Hippocampal formation (tissue), 2 donors: ENCODE results near the gene KMO.

ENCODE experiments used
- DNase-seq, 2 donors: peaks; one replicate each; lab custom pipeline; 2025; lab: John Stamatoyannopoulos, UW

The KMO gene

DNA sequence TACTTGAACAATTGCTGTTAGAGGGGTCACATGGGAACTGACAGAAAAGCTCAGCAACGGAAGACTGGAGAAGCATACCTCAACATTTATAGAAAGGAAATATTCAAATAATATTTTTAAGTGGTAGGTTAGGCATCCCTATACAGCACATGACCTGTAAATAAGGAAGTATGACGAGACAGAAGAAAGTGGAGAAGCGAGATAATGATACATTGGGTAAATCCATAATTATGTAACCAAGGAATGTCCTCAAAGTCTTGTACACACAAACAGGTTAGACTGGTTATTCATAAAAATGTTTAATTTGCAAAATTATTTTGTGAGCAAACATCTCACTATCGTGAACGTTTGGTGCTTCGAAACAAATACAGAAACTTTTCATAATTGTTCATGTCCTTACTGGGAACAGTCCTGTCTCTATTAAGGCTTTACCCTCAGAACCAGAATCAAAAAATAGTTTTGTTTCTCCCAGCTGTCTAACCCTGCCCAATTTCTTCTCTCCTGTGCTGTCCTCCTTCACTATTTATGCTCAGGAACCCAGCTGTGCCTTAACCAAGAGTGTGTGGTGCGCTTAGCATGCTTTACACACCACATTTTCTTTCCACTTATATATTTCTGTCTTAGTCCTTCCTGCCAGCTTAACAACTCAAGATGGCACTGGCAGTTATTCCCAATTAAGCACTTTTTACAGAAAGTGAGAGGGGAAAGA is 10.2 kb downstream of the KMO start:
- DNase-seq: no peak

DNA sequence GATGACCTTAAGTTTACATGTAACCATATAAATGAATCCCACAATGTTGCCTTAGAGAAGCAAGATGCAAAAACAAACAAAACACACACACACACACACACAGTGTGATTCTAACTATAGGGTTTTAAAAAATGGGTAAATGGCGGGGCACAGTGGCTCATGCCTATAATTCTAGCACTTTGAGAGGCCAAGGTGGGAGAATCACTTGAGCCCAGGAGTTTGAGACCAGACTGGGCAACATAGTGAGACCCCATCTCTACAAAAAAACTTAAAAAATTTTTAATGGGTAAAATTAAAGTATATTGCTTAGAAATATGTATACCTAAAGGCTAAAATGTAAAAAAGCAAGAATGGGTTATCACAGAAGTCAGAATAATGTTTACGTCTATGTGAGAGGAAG is 15.8 kb downstream of the KMO start:
- no peak for DNase-seq

DNA sequence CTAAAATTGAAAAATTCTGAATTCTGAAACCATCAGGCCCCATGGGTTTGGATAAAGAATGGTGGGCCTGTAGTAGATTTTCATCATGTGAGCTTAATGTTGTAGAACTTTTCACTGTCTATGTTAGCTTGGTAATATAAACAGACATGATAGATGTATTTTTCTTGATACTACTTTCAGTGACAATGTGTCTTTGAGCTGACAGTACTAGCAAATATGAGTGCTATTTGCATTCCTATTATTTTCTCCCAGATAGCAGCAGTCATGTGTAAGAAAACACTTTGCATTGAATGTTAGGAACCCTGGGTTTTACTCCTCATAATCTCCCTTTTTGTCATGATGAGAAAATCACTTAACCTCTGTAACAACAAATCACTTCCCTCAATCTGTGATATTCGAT is 18.1 kb downstream of the KMO start:
- DNase-seq: no peak

GRCh38 chr1:241551759-241552638 is 19.8 kb downstream of the KMO start:
- DNase-seq: peak; percentile 8 to 11

- no peak for DNase-seq
Observed at GRCh38 chr1:241553886-241554592, 21.9 kb downstream of the KMO start.

DNA sequence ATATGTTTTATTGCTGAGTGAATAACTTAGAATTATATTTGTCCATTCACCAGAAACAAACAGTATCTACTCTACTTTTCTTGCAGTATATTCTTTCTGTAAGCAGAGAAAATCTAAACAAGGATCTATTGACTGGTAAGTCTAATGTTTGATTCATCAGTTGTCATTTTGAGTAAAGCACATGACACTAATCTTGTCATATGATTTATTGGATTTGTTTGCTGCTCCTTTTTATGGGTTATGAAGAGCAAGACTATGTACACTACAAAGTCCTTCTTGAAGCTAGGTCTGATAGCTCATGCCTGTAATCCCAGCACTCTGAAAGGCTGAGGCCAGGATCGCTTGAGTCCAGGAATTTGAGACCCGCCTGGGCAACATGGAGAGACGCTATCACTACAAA is 23.3 kb downstream of the KMO start:
- DNase-seq: no peak

- no peak for DNase-seq
Observed at GRCh38 chr1:241557031-241557430, 24.9 kb downstream of the KMO start.

- DNase-seq: no peak
Observed at GRCh38 chr1:241557551-241558193, 25.5 kb downstream of the KMO start.

DNA sequence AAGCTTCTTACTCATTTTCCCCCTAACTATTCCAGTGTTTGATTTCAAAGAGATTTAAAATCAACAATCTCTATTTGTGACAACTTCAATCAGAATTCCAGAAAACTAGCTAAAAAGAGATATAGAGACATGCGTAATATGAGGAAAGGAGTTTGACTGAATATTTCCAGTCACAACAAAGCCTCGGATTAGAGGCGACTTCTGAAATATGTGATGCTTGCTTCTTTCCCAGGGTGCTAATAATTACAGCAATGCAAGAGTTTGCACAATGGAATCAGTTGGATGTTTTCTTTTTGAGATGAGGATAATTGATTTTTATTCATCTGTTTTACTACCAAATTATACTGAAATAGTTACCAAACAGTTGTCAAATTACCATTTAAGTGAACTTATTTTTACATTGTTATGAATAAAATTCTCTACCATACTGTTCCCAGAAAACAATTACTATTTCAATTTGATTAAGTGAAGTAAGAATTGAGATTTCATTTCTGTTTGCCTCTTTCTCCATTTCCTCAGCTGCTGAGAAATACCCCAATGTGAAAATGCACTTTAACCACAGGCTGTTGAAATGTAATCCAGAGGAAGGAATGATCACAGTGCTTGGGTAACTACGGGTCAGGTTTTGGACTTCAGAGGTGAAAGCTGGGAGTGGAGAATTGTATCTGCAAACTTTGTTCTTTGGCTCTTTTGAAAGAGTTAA is 28.1 kb downstream of the KMO start:
- no peak for DNase-seq

DNA sequence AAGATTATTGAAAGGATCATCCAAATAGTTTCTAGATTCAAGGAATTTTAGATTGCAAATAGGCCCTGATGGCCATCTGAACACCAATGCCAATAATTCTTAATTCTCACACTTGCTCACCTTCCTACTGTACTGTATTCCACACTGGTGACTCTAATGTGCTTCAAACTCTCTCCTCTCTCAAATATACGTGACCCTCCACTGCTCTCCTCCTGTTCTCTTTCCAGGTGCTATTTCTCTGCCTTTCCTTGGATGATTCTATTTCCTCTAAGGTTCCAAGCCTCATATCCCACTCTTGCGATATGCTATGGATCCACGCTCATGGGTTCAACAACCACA is 28.6 kb downstream of the KMO start:
- no peak for DNase-seq

GRCh38 chr1:241569848-241570247 is 37.7 kb downstream of the KMO start:
- no peak for DNase-seq

DNA sequence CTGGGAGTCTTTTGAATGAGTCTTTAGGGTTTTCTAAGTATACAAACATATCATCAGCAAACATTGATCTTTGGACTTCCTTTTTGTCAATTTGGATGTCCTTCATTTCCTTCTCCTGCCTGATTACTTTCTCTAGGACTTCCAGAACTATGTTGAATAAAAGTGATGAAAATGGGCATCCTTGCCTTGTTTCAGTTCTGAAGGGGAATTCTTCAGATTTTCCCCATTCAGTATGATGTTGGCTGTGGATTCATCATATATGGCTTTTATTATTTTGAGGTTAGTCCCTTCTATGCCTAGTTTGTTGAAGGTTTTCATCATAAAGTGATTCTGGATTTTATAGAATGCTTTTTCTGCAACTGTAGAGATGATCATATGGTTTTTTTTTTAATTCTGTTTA is 42.0 kb downstream of the KMO start:
- no peak for DNase-seq

DNA sequence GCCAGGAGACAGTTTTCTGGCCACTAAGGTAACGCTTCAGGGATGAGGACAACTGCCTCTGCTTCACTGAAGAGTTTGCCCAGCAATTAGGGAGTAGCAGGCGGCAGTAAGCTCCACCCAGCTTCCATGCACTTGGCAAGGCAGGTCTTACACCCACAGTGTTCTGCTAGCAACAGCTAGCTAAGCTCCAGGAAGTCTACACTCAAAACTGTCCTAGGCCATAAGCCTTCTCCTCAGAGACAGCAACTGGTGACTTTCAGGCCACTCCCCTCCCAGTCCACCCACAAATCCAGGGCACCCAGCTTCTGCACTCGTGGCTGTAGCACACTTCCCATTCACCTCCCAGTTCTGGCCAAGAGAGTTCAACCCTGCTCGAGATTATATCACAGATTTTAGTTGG is 47.3 kb downstream of the KMO start:
- no peak for DNase-seq

DNA sequence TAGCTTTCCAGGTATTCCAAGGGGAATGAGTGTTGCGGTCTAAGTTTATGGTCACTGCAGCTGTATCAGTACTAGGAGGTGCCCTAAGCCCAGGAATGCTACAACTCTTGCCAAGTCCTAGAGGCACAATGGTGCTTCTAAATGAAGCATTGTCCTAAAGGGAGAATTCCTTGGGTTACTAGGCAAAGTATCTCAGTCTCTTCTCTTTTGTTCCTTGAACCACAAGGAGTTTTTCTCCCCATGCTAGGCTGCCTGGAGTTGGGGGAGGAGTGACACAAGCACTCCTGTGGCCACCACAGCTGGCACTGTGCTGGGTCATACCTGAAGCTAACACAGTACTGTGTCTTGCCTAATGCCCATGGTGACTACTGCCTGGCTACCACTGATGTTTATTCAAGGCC is 50.7 kb downstream of the KMO start:
- no peak for DNase-seq

- no peak for DNase-seq
Observed at GRCh38 chr1:241586905-241587512, 54.8 kb downstream of the KMO start.

GRCh38 chr1:241589521-241589920 is 57.3 kb downstream of the KMO start:
- DNase-seq: no peak

DNA sequence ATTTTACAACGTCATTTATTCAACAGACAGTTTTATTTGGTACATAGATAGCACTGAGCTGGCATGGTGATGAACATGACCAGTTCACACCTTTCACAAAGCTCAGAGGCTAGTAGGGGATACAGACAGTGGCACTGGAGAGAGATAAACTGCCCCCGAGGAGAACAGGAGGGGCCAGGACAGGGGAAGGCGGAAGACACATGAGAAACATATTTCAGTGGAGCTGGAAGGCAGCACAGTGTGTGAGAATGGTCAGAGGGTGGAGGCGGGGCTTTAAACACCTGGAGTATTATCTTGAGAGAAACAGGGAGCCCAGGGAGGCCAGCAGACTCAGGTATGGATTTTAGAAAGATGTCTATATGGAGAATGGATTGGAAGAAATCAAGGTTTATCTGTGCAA is 58.5 kb downstream of the KMO start:
- no peak for DNase-seq

GRCh38 chr1:241591317-241591716 is 59.1 kb downstream of the KMO start:
- DNase-seq: no peak

DNA sequence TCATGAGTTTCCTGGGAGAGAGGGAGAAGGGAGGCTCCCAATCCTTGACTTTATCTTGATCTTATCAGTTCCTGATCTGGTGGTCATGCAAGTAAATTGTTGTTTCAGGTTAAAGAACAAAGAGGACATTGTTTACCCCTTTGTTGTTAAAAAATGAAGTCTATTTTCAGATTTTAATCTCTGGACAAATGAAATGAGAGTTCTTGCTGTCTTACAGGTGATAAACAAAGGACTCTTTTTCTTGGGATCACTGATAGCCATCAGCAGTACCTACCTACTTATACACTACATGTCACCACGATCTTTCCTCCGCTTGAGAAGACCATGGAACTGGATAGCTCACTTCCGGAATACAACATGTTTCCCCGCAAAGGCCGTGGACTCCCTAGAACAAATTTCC is 59.6 kb downstream of the KMO start:
- DNase-seq: no peak

DNA sequence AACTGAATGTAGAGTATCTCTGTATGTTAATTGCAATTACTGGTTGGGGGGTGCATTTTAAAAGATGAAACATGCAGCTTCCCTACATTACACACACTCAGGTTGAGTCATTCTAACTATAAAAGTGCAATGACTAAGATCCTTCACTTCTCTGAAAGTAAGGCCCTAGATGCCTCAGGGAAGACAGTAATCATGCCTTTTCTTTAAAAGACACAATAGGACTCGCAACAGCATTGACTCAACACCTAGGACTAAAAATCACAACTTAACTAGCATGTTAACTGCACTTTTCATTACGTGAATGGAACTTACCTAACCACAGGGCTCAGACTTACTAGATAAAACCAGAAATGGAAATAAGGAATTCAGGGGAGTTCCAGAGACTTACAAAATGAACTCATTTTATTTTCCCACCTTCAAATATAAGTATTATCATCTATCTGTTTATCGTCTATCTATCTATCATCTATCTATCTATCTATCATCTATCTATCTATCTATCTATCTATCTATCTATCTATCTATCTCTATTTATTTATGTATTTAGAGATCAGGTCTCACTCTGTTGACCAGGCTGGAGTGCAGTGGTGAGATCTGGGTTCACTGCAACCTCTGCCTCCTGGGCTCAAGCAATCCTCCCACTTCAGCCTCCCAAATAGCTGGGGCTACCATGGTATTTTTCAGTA is 60.2 kb downstream of the KMO start:
- DNase-seq: no peak

DNA sequence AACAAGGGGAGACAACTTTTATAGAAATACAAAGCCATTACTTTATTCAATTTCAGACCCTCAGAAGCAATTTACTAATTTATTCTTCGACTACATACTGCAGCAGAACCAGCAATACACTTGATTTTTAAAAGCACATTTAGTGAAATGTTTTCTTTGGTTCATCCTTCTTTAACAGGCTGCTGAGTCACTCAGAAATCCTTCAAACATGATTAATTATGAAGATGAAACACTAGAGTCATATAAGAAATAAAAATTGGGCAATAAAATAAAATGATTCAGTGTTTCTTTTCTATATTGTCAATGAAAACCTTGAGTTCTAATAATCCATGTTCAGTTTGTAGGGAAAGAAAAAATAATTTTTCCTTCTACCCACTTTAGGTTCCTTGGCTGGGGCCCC is 61.0 kb downstream of the KMO start:
- no peak for DNase-seq
